Measurements from ENCODE around the gene PHF10.
"Not testable (repeated sequence)": the region's sequence is repeated elsewhere in the genome, so short reads cannot be mapped to it uniquely, and the experiment has no call there.

The PHF10 gene
- 82.4 to 130 (median 113) reads per million in 4 experiments for total RNA-seq

GRCh38 chr6:169724494-169725124 lies at the start of gene PHF10:
TSS of gene PHF10 (minus strand) at chr6:169724500. CDS start at chr6:169723931, 569 bp downstream.
- peak; percentile 57 for DNase-seq

- DNase-seq, result no peak
Observed at GRCh38 chr6:169766921-169767736, 42.8 kb upstream of the PHF10 start.

- DNase-seq, result no peak
Observed at GRCh38 chr6:169766232-169766631, 41.9 kb upstream of the PHF10 start.

- DNase-seq, result not testable (repeated sequence)
Observed at GRCh38 chr6:169765789-169766188, 41.5 kb upstream of the PHF10 start.

- no peak for DNase-seq
Observed at GRCh38 chr6:169763881-169764280, 39.6 kb upstream of the PHF10 start.

- DNase-seq, result no peak
Observed at GRCh38 chr6:169763308-169763707, 39.0 kb upstream of the PHF10 start.

GRCh38 chr6:169755162-169755561 lies 30.9 kb upstream of the PHF10 start:
- DNase-seq, result no peak

GRCh38 chr6:169752074-169752623 lies 27.8 kb upstream of the PHF10 start:
- DNase-seq, result no peak

GRCh38 chr6:169751242-169752073 lies 27.2 kb upstream of the PHF10 start, which contains the start of the genes DYNLT2 and ERMARD:
TSS of gene DYNLT2 (minus strand) at chr6:169751572. CDS start at chr6:169751458, 114 bp downstream.
TSS of gene ERMARD (plus strand) at chr6:169751622. CDS start at chr6:169751658, 36 bp downstream.
- DNase-seq, result peak; percentile 88

- no peak for DNase-seq
Observed at GRCh38 chr6:169746556-169746955, 22.3 kb upstream of the PHF10 start.

GRCh38 chr6:169745405-169745804 lies 21.1 kb upstream of the PHF10 start:
- DNase-seq, result no peak

- no peak for DNase-seq
Observed at GRCh38 chr6:169741344-169741743, 17.0 kb upstream of the PHF10 start.

GRCh38 chr6:169738976-169739529 lies 14.8 kb upstream of the PHF10 start:
- DNase-seq, result no peak

GRCh38 chr6:169738204-169738975 lies 14.1 kb upstream of the PHF10 start:
- DNase-seq, result no peak

- DNase-seq, result no peak
Observed at GRCh38 chr6:169729961-169730360, 5.7 kb upstream of the PHF10 start.

GRCh38 chr6:169726963-169727362 lies 2.7 kb upstream of the PHF10 start:
- no peak for DNase-seq

GRCh38 chr6:169726049-169726400 lies 1.7 kb upstream of the PHF10 start:
- DNase-seq, result no peak

GRCh38 chr6:169725125-169726048 lies 1.1 kb upstream of the PHF10 start:
- peak; percentile 1 for DNase-seq

GRCh38 chr6:169723991-169724493 lies 258 bp downstream of the PHF10 start:
- peak; percentile 23 for DNase-seq

- peak; percentile 56 for DNase-seq
Observed at GRCh38 chr6:169723200-169723909, 945 bp downstream of the PHF10 start.

Data from effector CD8-positive, alpha-beta T cell (primary cell).